Endodermal cell (in vitro differentiated cells): ENCODE measurements around the gene ARHGAP8. TPM values are rescaled to one million over a fixed set of nuclear protein-coding genes. Genes with fewer than 3 reads are reported as not detected.

ENCODE experiments used
- DNase-seq: peaks from one replicate; pipeline ENCODE4 v3.0.0-alpha.2; 2017
- H3K27ac ChIP-seq: 2 replicates; pipeline ENCODE4 v1.5.1; 2013; ENCODE audit warnings: mild to moderate bottlenecking, low read depth, low read length, moderate library complexity
- H3K27me3 ChIP-seq: 2 replicates; pipeline ENCODE4 v1.6.1; 2013; ENCODE audit warnings: mild to moderate bottlenecking, low read length, moderate library complexity; ENCODE audit not compliant: insufficient read depth, control insufficient read depth, poor library complexity, severe bottlenecking
- H3K36me3 ChIP-seq: 2 replicates; pipeline ENCODE4 v1.7.0; 2013; ENCODE audit warnings: mild to moderate bottlenecking, low read length, moderate library complexity; ENCODE audit not compliant: control insufficient read depth, insufficient read depth
- H3K4me1 ChIP-seq: one replicate; pipeline ENCODE4 v1.7.0; 2013; ENCODE audit warnings: low read length; ENCODE audit not compliant: control insufficient read depth, insufficient read depth
- H3K4me3 ChIP-seq: 2 replicates; pipeline ENCODE4 v1.5.1; 2013; ENCODE audit warnings: mild to moderate bottlenecking, low read length, moderate library complexity
- H3K9ac ChIP-seq: 2 replicates; pipeline ENCODE4 v1.6.1; 2013; ENCODE audit warnings: mild to moderate bottlenecking, low read length, moderate library complexity; ENCODE audit not compliant: poor library complexity, severe bottlenecking; ENCODE audit errors: extremely low read depth
- H3K9me3 ChIP-seq: 2 replicates; pipeline ENCODE4 v1.6.1; 2013; ENCODE audit warnings: mild to moderate bottlenecking, low read length, moderate library complexity; ENCODE audit not compliant: control insufficient read depth
- H3K27ac Mint-ChIP-seq: 2 replicates; pipeline ENCODE4 v1.8.0; 2020; ENCODE audit warnings: mixed read lengths
- H3K27me3 Mint-ChIP-seq: 2 replicates; pipeline ENCODE4 v1.8.0; 2021; ENCODE audit warnings: mild to moderate bottlenecking, mixed read lengths; ENCODE audit not compliant: insufficient read depth
- H3K36me3 Mint-ChIP-seq: 2 replicates; pipeline ENCODE4 v1.8.0; 2020; ENCODE audit warnings: low read depth, mixed read lengths
- H3K4me1 Mint-ChIP-seq: 2 replicates; pipeline ENCODE4 v1.8.0; 2020; ENCODE audit warnings: mixed read lengths
- H3K4me3 Mint-ChIP-seq: 2 replicates; pipeline ENCODE4 v1.8.0; 2020; ENCODE audit warnings: mild to moderate bottlenecking, moderate library complexity, mixed read lengths
- H3K9me3 Mint-ChIP-seq: 2 replicates; pipeline ENCODE4 v1.8.0; 2020; ENCODE audit warnings: mild to moderate bottlenecking, mixed read lengths
- CTCF ChIP-seq: fragments of 200-600 bp; sonication (generic); conservative IDR thresholded peaks from 2 replicates; pipeline ENCODE4 v1.5.0; 2021; ENCODE audit warnings: antibody characterized with exemption, mild to moderate bottlenecking
- WGBS, 2 experiments: methylation state at CpG; one replicate each; pipeline versions ENCODE4 v1.1.5 to v1.1.7; 2013; ENCODE audit warnings: missing lambda C conversion rate in 2 of 2, mixed read lengths in 1 of 2; ENCODE audit not compliant: insufficient coverage in 1 of 2, insufficient read length in 1 of 2; 5-methylcytosine and 5-hydroxymethylcytosine counted together
- total RNA-seq, 2 donors: library from RNA; stranded (reverse); fragmentation: NEBNext Ultra II Directional in 1 of 2; extraction: Animal tissue kit (Norgen Biotek cat#: 25700) in 1 of 2; gene quantifications; 2 replicates in 1 of 2; 3 replicates in 1 of 2; pipeline ENCODE4 v1.2.1, GENCODE V29; 2021

ARHGAP8 gene
- total RNA-seq, 2 donors from 2014 or later: 45.2 to 51.3 TPM

GRCh38 chr22:44834065-44834464 is 81.7 kb downstream of the ARHGAP8 start:
- no peak for TF ChIP-seq CTCF
- DNase-seq: no peak
- H3K27me3 Mint-ChIP-seq: no peaks in the 10 kb centered on the region
- no peak overlapping the region for H3K27ac Mint-ChIP-seq
- H3K4me3 Mint-ChIP-seq: no peak overlapping the region
- H3K27me3 ChIP-seq: no peaks in the 10 kb centered on the region
- H3K9me3 Mint-ChIP-seq: peaks cover 20% of the 10 kb centered on the region
- peaks cover 3% of the 10 kb centered on the region for H3K4me1 Mint-ChIP-seq
- peaks cover 34% of the 10 kb centered on the region for H3K9me3 ChIP-seq
- no peak overlapping the region for H3K4me3 ChIP-seq
- H3K9ac ChIP-seq: no peak overlapping the region
- H3K4me1 ChIP-seq: no peaks in the 10 kb centered on the region
- H3K27ac ChIP-seq: no peak overlapping the region
- peaks cover 22% of the 10 kb centered on the region for H3K36me3 ChIP-seq
- peaks cover 48% of the 10 kb centered on the region for H3K36me3 Mint-ChIP-seq

- no peaks in the 10 kb centered on the region for H3K27me3 Mint-ChIP-seq
- no peak for DNase-seq
- H3K4me3 Mint-ChIP-seq: no peak overlapping the region
- no peak overlapping the region for H3K27ac ChIP-seq
- H3K9ac ChIP-seq: no peak overlapping the region
- H3K4me1 Mint-ChIP-seq: peaks cover 3% of the 10 kb centered on the region
- WGBS, 2 experiments: 90 to 91% methylated on average over 9 to 15 of the region's 15 CpGs
- no peak overlapping the region for H3K4me3 ChIP-seq
- H3K36me3 ChIP-seq: peaks cover 18% of the 10 kb centered on the region
- no peak for TF ChIP-seq CTCF
- no peaks in the 10 kb centered on the region for H3K4me1 ChIP-seq
- H3K36me3 Mint-ChIP-seq: peaks cover 51% of the 10 kb centered on the region
- no peaks in the 10 kb centered on the region for H3K27me3 ChIP-seq
- H3K9me3 Mint-ChIP-seq: peaks cover 17% of the 10 kb centered on the region
- H3K27ac Mint-ChIP-seq: no peak overlapping the region
- peaks cover 30% of the 10 kb centered on the region for H3K9me3 ChIP-seq
These were observed 85.1 kb downstream of the ARHGAP8 start for GRCh38 chr22:44837481-44837880.

GRCh38 chr22:44838316-44839016 is 86.1 kb downstream of the ARHGAP8 start:
- Histone ChIP-seq H3K4me1 (no peaks in the 10 kb centered on the region), H3K27ac (no peak overlapping the region), H3K4me3 (no peak overlapping the region), H3K9me3 (peaks cover 21% of the 10 kb centered on the region), H3K9ac (no peak overlapping the region), H3K27me3 (no peaks in the 10 kb centered on the region), H3K36me3 (peaks cover 10% of the 10 kb centered on the region)
- Mint-ChIP-seq H3K4me1 (peaks cover 3% of the 10 kb centered on the region), H3K36me3 (peaks cover 42% of the 10 kb centered on the region), H3K27ac (no peak overlapping the region), H3K4me3 (no peak overlapping the region), H3K9me3 (peaks cover 8% of the 10 kb centered on the region), H3K27me3 (no peaks in the 10 kb centered on the region)
- no peak for TF ChIP-seq CTCF
- 93 to 96% methylated on average over 16 of the region's 16 CpGs for WGBS, 2 experiments
- no peak for DNase-seq
